NCI-H1694 treated with DMSO at 0.1 percent for 48 hours (cell line): ENCODE data around the gene CTU2.
A peak's percentile ranks its signal among the peaks of the same experiment; 100 is the strongest.

Experiments used
- DNase-seq: peaks from one replicate; lab custom pipeline; 2025; lab: John Stamatoyannopoulos, UW

CTU2 gene

GRCh38 chr16:88730632-88731607 lies 24.6 kb downstream of the CTU2 start:
- DNase-seq = no peak

- DNase-seq = no peak
Measured at GRCh38 chr16:88731699-88732098, 25.4 kb downstream of the CTU2 start.

GRCh38 chr16:88732172-88732960 lies 26.1 kb downstream of the CTU2 start:
- peak; percentile 17 for DNase-seq

- no peak for DNase-seq
Measured at GRCh38 chr16:88732961-88733294, 26.6 kb downstream of the CTU2 start.

GRCh38 chr16:88733630-88734360 lies 27.5 kb downstream of the CTU2 start:
- DNase-seq = no peak

- DNase-seq = no peak
Measured at GRCh38 chr16:88734361-88734728, 28.0 kb downstream of the CTU2 start.

- no peak for DNase-seq
Measured at GRCh38 chr16:88735121-88735520, 28.8 kb downstream of the CTU2 start.

GRCh38 chr16:88735616-88736015 lies 29.3 kb downstream of the CTU2 start:
- DNase-seq = no peak

GRCh38 chr16:88736088-88736487 lies 29.8 kb downstream of the CTU2 start:
- DNase-seq = no peak

- no peak for DNase-seq
Measured at GRCh38 chr16:88736496-88736895, 30.2 kb downstream of the CTU2 start.

GRCh38 chr16:88737298-88738150 lies 31.2 kb downstream of the CTU2 start:
- DNase-seq = peak; percentile 48

GRCh38 chr16:88738151-88739084 lies 32.1 kb downstream of the CTU2 start:
- no peak for DNase-seq

- DNase-seq = no peak
Measured at GRCh38 chr16:88739139-88739976, 33.1 kb downstream of the CTU2 start.

- no peak for DNase-seq
Measured at GRCh38 chr16:88739977-88740726, 33.8 kb downstream of the CTU2 start.

- no peak for DNase-seq
Measured at GRCh38 chr16:88740727-88741055, 34.4 kb downstream of the CTU2 start.

- no peak for DNase-seq
Measured at GRCh38 chr16:88741368-88741767, 35.1 kb downstream of the CTU2 start.

GRCh38 chr16:88742896-88743605 lies 36.7 kb downstream of the CTU2 start:
- no peak for DNase-seq
